Adrenal gland (tissue), 12 donors: Measurements from ENCODE around the gene SLC4A11. TPM values are rescaled to one million over a fixed set of nuclear protein-coding genes. Genes with fewer than 3 reads are reported as not detected.

Source experiments
- DNase-seq, 7 donors: peaks; one replicate each; pipeline ENCODE4 v3.0.0-alpha.2; 2019 to 2020
- H3K27ac ChIP-seq, 5 donors: fragments of 200-600 bp; sonication (generic) in 4 of 5; 1 replicate in 3 of 5; 2 replicates in 2 of 5; pipeline versions ENCODE4 v1.5.1 to v1.8.0; 2016 to 2020; ENCODE audit warnings: mild to moderate bottlenecking in 1 of 5
- H3K27me3 ChIP-seq: fragments of 200-600 bp; 2 replicates; pipeline ENCODE4 v1.8.0; 2021
- H3K36me3 ChIP-seq, 2 donors: fragments of 200-600 bp; replicated peaks in 1 of 2; 1 replicate in 1 of 2; 2 replicates in 1 of 2; pipeline versions ENCODE4 v1.5.1 to v1.8.0; 2018 to 2022
- H3K4me1 ChIP-seq, 2 donors: fragments of 200-600 bp; replicated peaks in 1 of 2; 1 replicate in 1 of 2; 2 replicates in 1 of 2; pipeline versions ENCODE4 v1.5.1 to v1.8.0; 2018 to 2021
- H3K4me3 ChIP-seq, 4 donors: fragments of 200-600 bp; sonication (generic) in 3 of 4; one replicate each; pipeline ENCODE4 v1.5.1; 2016 to 2018
- H3K9me3 ChIP-seq, 3 donors: fragments of 200-600 bp; sonication (generic) in 1 of 3; replicated peaks in 1 of 3; 1 replicate in 2 of 3; 2 replicates in 1 of 3; pipeline versions ENCODE4 v1.5.1 to v1.8.0; 2016 to 2021
- POLR2A ChIP-seq, 2 donors: fragments of 450-650 bp; IDR thresholded peaks; one replicate each; pipeline ENCODE4 v1.6.1; 2017; ENCODE audit warnings: antibody characterized with exemption in 2 of 2, mild to moderate bottlenecking in 2 of 2, moderate library complexity in 1 of 2
- WGBS, 4 donors: extraction: QIAGEN DNeasy Blood & Tissue Kit in 2 of 4; methylation state at CpG; one replicate each; pipeline versions ENCODE4 v1.1.5 to v1.1.7; 2013 to 2017; 5-methylcytosine and 5-hydroxymethylcytosine counted together
- intact Hi-C, 2 donors: fragments of 100-400 bp; cut with DNase I; formaldehyde crosslinking; loops; one replicate each; pipeline versions ENCODE4 v1.14.1 to v1.15.0; 2022 to 2023
- polyA plus RNA-seq, 3 donors: library from polyadenylated mRNA; stranded (reverse); fragments of 200-250 nt in 2 of 3; fragments of 350-450 nt in 1 of 3; fragmentation: Illumina TruSeq in 1 of 3; extraction: RNeasy Lipid Tissue Mini Kit (QIAGEN cat#74804) in 1 of 3; gene quantifications; one replicate each; pipeline ENCODE4 v1.2.3, GENCODE V29; 2013 to 2014
- total RNA-seq, 9 donors: library from RNA; depleted of rRNA in 4 of 9; stranded (reverse); fragments of >200 nt in 4 of 9; fragments of 120-200 nt in 1 of 9; fragmentation: NEBNext Ultra II Directional in 1 of 9; extraction: Animal tissue kit (Norgen Biotek cat#: 25700) in 1 of 9; gene quantifications; one replicate each; pipeline versions ENCODE4 v1.1.0 to v1.2.4, GENCODE V29; 2013 to 2023
- TF ChIP-seq, protein P1 (sequence below), 6 experiments: fragments of 450-650 bp in 4 of 6; fragments of 200-600 bp in 2 of 6; sonication (generic) in 1 of 6; IDR thresholded peaks; 1 replicate in 5 of 6; 2 replicates in 1 of 6; pipeline versions ENCODE4 v1.5.1 to v1.8.0; 2016 to 2021; ENCODE audit warnings: antibody characterized with exemption in 6 of 6, mild to moderate bottlenecking in 2 of 6, moderate library complexity in 1 of 6
- donor health status: healthy with polysubstance abuse.
- donor health status: Bipolar disorder and iron deficiency.
- donor health status: DM: yes; HTN: yes; CAD: no.
- donor health status: DM: no; HTN: no; CAD: no.
- donor health status: DM: no; HTN: no; CAD: no.
- donor health status: DM: yes; HTN: yes; CAD: no.

The SLC4A11 gene
- total and polyA plus RNA-seq, 12 donors: 0.06 to 30.6 (median 9.7) TPM

DNA sequence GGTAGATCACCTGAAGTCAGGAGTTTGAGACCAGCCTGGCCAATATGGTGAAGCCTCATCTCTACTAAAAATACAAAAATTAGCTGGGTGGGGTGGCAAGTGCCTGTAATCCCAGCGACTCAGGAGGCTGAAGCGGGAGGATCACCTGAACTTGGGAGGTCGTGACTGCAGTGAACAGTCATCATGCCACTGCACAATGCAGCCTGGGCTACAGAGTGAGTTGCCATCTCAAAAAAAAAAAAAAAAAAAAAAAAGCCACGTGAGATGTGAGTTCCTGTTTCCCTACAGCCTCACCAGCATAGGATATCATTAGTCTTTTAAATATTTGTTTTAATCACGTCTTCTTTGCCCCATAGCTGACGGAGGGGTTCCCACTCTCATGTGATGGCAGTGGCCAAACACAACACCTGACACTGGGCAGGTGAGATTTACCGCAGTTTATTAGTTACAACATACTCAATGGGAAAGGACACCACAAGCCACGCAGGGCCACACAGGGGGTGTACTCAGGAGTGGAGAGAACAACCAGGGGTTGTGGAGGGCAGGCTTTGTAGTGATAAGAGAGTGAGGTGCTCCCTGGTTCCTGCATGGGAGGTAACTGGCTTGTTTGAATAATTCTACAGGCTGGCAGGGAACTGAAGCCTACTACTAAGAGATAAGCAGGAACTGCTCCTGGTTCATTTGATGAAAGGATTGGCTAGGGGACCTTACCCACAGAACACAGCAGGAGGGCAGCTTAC is 61.1 kb downstream of the SLC4A11 start:
- Histone ChIP-seq H3K27me3 (no peaks in the 10 kb centered on the region), H3K9me3 (no peaks in the 10 kb centered on the region), H3K36me3 (no peaks in the 10 kb centered on the region), H3K4me3 (no peak overlapping the region), H3K27ac (no peak overlapping the region), H3K4me1 (peaks cover 11 to 23% of the 10 kb centered on the region in 2 donors)
- TF ChIP-seq, protein P1, sequence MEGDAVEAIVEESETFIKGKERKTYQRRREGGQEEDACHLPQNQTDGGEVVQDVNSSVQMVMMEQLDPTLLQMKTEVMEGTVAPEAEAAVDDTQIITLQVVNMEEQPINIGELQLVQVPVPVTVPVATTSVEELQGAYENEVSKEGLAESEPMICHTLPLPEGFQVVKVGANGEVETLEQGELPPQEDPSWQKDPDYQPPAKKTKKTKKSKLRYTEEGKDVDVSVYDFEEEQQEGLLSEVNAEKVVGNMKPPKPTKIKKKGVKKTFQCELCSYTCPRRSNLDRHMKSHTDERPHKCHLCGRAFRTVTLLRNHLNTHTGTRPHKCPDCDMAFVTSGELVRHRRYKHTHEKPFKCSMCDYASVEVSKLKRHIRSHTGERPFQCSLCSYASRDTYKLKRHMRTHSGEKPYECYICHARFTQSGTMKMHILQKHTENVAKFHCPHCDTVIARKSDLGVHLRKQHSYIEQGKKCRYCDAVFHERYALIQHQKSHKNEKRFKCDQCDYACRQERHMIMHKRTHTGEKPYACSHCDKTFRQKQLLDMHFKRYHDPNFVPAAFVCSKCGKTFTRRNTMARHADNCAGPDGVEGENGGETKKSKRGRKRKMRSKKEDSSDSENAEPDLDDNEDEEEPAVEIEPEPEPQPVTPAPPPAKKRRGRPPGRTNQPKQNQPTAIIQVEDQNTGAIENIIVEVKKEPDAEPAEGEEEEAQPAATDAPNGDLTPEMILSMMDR (IDR thresholded peaks at IDR 0.05): no peak
- TF ChIP-seq POLR2A (IDR thresholded peaks at IDR 0.05): no peak
- intact Hi-C loops: no loop called here
- 82 to 84% (median 83%) methylated on average over 8 of the region's 8 CpGs for WGBS, 4 donors
- DNase-seq: no peak

Other genes with a start within 250 kb of the SLC4A11 start
- gene GNRH2, start 195.6 kb downstream of the SLC4A11 start, total RNA-seq: 1 to 10 TPM in 1 of 9 donors, under 1 TPM in 2, not detected in 6; 0.34 to 1.7 (median 0.65) TPM
- 1 to 10 TPM in 2 of 3 donors, not detected in 1; 3.1 to 4.2 TPM for gene GNRH2, start 195.6 kb downstream of the SLC4A11 start, polyA plus RNA-seq
- 100 to 1,000 TPM in 3 of 9 donors, 10 to 100 TPM in 6; 67.2 to 144 (median 78.2) TPM for gene MRPS26, start 193.1 kb downstream of the SLC4A11 start, total RNA-seq
- 100 to 1,000 TPM in 2 of 3 donors, 10 to 100 TPM in 1; 27.9 to 145 (median 135) TPM for gene MRPS26, start 193.1 kb downstream of the SLC4A11 start, polyA plus RNA-seq
- 1 to 10 TPM in 3 of 9 donors, under 1 TPM in 3, not detected in 3; 0.47 to 1.8 (median 0.97) TPM for gene OXT, start 167.6 kb downstream of the SLC4A11 start, total RNA-seq
- gene OXT, start 167.6 kb downstream of the SLC4A11 start, polyA plus RNA-seq: 10 to 100 TPM in 1 of 3 donors, 1 to 10 TPM in 1, not detected in 1; 1.5 to 20.5 TPM
- under 1 TPM in 3 of 9 donors, not detected in 6; 0.53 to 0.75 (median 0.74) TPM for gene AVP, start 154.5 kb downstream of the SLC4A11 start, total RNA-seq
- under 1 TPM in 1 of 3 donors, not detected in 2; 0.27 TPM for gene AVP, start 154.5 kb downstream of the SLC4A11 start, polyA plus RNA-seq
- gene FASTKD5, start 79.3 kb downstream of the SLC4A11 start, total RNA-seq: 10 to 100 TPM; 19.1 to 33.8 (median 28.1) TPM
- 10 to 100 TPM in 2 of 3 donors, 1 to 10 TPM in 1; 7.2 to 45.0 (median 12.3) TPM for gene FASTKD5, start 79.3 kb downstream of the SLC4A11 start, polyA plus RNA-seq
- 10 to 100 TPM in 1 of 9 donors, 1 to 10 TPM in 8; 3.1 to 10.2 (median 8.2) TPM for gene UBOX5, start 79.3 kb downstream of the SLC4A11 start, total RNA-seq
- 1 to 10 TPM; 4.8 to 9.2 (median 5.0) TPM for gene UBOX5, start 79.3 kb downstream of the SLC4A11 start, polyA plus RNA-seq
- gene LZTS3, start 65.6 kb downstream of the SLC4A11 start, total RNA-seq: 10 to 100 TPM in 6 of 9 donors, 1 to 10 TPM in 3; 5.8 to 29.9 (median 12.5) TPM
- gene LZTS3, start 65.6 kb downstream of the SLC4A11 start, polyA plus RNA-seq: 10 to 100 TPM in 1 of 3 donors, 1 to 10 TPM in 2; 3.6 to 12.9 (median 6.5) TPM
- 100 to 1,000 TPM; 124 to 202 (median 159) TPM for gene DDRGK1, start 34.5 kb downstream of the SLC4A11 start, total RNA-seq
- 100 to 1,000 TPM in 2 of 3 donors, 10 to 100 TPM in 1; 81.6 to 125 (median 113) TPM for gene DDRGK1, start 34.5 kb downstream of the SLC4A11 start, polyA plus RNA-seq
- gene ITPA, start 29.7 kb downstream of the SLC4A11 start, total RNA-seq: 10 to 100 TPM; 41.4 to 82.3 (median 59.6) TPM
- 100 to 1,000 TPM in 2 of 3 donors, 10 to 100 TPM in 1; 29.3 to 182 (median 131) TPM for gene ITPA, start 29.7 kb downstream of the SLC4A11 start, polyA plus RNA-seq
- 10 to 100 TPM; 14.2 to 26.1 (median 19.5) TPM for gene DNAAF9, start 168.5 kb upstream of the SLC4A11 start, total RNA-seq
- gene DNAAF9, start 168.5 kb upstream of the SLC4A11 start, polyA plus RNA-seq: 10 to 100 TPM in 1 of 3 donors, 1 to 10 TPM in 2; 6.9 to 10.9 (median 7.7) TPM
- gene ATRN, start 231.8 kb upstream of the SLC4A11 start, total RNA-seq: 10 to 100 TPM; 42.5 to 74.8 (median 51.7) TPM
- 10 to 100 TPM in 1 of 3 donors, 1 to 10 TPM in 2; 6.2 to 81.1 (median 6.4) TPM for gene ATRN, start 231.8 kb upstream of the SLC4A11 start, polyA plus RNA-seq